T47D (cell line): Measurements from ENCODE around the gene PACS1.
A peak's percentile ranks its signal among the peaks of the same experiment; 100 is the strongest.

Experiments
- DNase-seq, 2 experiments: peaks; one replicate each; pipeline versions ENCODE4 v3.0.0 to v3.0.0-alpha.2; 2011 to 2012; ENCODE audit warnings: low read depth in 1 of 2, low spot score in 1 of 2
- JUND ChIP-seq: IDR thresholded peaks from 2 replicates; pipeline ENCODE4 v1.6.1; 2012; ENCODE audit warnings: low read depth
- in situ Hi-C: cut with HindIII; loops from 2 replicates; pipeline ENCODE4 v1.10.0; 2016; ENCODE audit warnings: low sequenced_read_pairs, low pct_unique_long_range_greater_than_20kb

The PACS1 gene

DNA sequence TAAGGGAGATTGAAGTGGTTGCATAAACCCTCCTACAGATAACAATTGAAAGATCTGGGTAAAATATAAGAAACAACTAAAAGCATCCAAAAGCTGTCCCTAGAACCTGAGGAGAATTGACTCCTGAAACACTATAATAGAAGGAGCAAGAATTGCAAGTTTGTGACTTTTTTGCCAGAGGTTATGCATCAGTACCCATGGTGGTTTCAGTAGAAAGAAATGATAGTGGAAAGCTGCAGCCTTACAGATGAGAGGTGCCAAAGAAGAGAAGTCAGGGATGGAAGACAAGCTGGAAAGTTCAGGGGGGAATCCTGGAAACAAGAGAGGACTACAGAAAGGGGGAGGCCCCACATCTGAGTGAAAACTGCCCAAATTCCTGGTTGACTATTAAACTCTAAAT lies 80.7 kb downstream of the PACS1 start:
- no peak for DNase-seq
- in situ Hi-C loops, result no loop called here
- no peak for TF ChIP-seq JUND

GRCh38 chr11:66151273-66151672 lies 81.2 kb downstream of the PACS1 start:
- in situ Hi-C loops, result no loop called here

DNA sequence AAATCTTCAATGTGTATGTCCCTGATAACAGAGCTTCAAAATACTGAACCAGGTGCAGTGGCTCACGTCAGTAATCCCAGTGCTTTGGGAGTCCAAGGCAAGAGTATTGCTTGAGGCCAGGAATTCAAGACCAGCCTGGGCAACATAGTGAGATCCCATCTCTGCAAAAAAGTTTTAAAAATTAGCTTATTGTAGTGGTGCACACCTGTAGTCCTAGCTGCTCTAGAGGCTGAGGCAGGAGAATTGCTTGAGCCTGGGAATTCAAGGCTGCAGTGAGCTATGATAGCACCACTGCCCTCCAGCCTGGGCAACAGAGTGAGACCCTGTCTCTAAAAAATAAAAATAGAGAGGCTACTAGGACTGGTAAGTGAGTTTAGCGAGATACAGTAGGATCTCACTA lies 84.0 kb downstream of the PACS1 start:
- DNase-seq, result no peak
- in situ Hi-C loops, result no loop called here
- no peak for TF ChIP-seq JUND

More at GRCh38 chr11:66151273-66151672, 81.2 kb downstream of the PACS1 start:
- DNase-seq, result no peak
- TF ChIP-seq JUND, result no peak

- DNase-seq, result no peak
- in situ Hi-C loops, result no loop called here
Measured at GRCh38 chr11:66155387-66156073, 85.5 kb downstream of the PACS1 start.

GRCh38 chr11:66157182-66157864 lies 87.3 kb downstream of the PACS1 start:
- in situ Hi-C loops, result no loop called here
- no peak for DNase-seq

More at GRCh38 chr11:66155387-66156073, 85.5 kb downstream of the PACS1 start:
- no peak for TF ChIP-seq JUND

DNA sequence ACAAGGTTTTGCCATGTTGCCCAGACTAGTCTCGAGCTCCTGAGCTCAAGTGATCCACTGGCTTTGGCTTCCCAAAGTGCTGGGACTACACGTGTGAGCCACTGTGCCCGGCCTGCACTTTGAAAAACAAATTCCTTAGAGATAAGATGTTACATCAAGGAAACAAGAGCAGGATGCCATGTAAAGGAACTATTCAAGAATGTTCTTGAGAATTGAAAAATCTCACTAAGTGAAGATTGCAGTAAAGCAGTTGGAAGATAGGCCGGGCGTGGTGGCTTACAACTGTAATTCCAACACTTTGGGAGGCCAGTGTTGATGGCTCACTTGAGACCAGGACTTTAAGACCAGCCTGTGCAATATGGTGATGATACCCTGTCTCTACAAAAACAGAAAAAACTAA lies 88.1 kb downstream of the PACS1 start:
- in situ Hi-C loops, result no loop called here
- TF ChIP-seq JUND, result no peak
- no peak for DNase-seq

More at GRCh38 chr11:66157182-66157864, 87.3 kb downstream of the PACS1 start:
- TF ChIP-seq JUND, result no peak

DNA sequence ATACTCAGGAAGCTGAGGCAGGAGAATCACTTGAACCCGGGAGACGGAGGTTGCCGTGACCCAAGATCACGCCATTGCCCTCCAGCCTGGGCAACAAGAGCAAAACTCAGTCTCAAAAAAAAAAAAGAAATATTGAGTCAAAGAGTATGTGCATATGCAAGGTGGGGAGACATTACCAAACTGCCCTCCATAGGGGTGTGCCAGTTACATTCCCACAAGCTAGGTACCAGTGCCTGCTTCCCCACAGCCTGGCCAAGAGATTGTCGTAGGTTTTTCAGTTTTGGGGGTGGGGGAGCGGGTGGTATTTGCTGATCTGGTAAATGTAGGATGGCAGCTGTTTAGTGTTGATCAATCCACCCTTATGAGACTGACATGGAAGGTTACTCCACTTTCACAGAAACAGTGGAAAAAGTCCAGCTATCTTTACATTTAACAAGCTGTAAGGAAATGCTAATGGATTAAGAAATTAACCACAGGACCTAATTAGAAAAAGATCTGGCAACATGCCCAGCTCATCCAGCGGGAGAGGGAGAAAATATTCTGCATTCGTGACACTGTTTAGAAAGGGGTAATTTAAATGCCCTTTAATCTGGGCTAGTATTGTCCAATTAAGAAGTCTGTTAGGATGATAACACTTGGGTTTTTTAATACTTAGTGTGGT lies 89.4 kb downstream of the PACS1 start:
- no peak for DNase-seq
- no peak for TF ChIP-seq JUND
- in situ Hi-C loops, result no loop called here

- TF ChIP-seq JUND, result no peak
- in situ Hi-C loops, result no loop called here
- DNase-seq, result no peak
Measured at GRCh38 chr11:66160709-66161108, 90.6 kb downstream of the PACS1 start.

GRCh38 chr11:66168289-66168688 lies 98.2 kb downstream of the PACS1 start:
- in situ Hi-C loops, result no loop called here
- DNase-seq, result no peak
- no peak for TF ChIP-seq JUND

GRCh38 chr11:66172146-66172545 lies 102.1 kb downstream of the PACS1 start:
- no peak for DNase-seq
- in situ Hi-C loops, result no loop called here
- TF ChIP-seq JUND, result no peak

DNA sequence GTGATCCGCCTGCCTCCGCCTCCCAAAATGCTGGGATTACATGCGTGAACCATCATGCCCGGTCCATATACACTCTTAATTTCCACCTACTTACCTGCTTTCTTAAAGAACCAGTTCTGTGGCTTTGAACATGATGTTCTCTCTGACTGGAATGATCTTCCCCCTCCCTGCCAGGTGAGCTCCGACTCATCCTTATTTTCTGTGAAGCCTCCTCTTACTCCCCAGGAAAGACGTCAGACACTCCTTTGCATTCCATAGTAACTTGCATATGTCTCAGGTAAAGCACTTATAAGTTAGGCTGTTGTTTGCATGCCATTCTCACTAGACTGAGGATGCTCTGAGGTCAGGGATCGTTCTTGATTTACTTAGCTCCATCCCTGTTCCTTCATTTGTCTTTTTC lies 106.6 kb downstream of the PACS1 start:
- peak in 1 of 2 experiments; percentile 15 for DNase-seq
- TF ChIP-seq JUND, result no peak
- in situ Hi-C loops, result no loop called here

DNA sequence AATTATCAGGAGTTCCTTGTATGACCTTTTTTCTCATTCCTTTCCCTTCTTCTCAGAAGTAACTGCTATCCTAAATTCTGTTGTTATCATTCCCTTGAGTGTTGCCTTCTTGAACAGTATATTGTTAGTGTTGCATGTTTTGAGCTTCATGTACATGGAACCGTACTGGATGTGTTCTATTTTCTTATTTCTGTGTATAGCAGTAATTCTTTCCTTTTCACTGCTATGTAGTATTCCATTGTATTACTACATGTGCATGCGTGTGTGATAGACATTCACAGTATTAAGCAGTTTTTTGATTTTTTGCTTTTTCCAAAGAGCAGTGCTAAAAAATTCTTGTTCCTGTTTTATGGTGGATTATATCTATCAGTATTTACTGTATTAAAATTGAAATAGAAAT lies 108.1 kb downstream of the PACS1 start:
- in situ Hi-C loops, result no loop called here
- no peak for TF ChIP-seq JUND
- no peak for DNase-seq

DNA sequence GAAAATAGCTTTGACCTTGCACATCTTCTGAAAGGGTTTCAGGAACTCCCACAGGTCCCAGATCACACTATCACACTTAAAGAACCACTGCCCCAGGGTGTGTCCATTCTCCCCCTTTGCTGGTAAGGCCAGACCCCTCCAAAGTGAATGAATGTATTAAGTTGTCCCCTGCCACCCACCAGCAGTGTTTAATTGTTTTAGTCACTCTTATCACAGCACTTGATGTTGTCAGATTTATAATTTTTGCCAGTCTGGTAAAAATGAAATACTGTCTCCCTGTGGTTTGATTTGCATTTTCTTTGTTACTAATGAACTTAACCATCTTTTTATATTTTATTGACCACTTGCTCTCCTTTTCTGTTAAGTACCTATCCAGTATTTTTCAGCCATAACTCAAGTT lies 108.8 kb downstream of the PACS1 start:
- TF ChIP-seq JUND, result no peak
- in situ Hi-C loops, result no loop called here
- DNase-seq, result no peak
